Neuron (in vitro differentiated cells): Measurements from ENCODE around the gene RASAL3.
"Not testable (repeated sequence)": the region's sequence is repeated elsewhere in the genome, so short reads cannot be mapped to it uniquely, and the experiment has no call there.

Experiments used
- H2AFZ ChIP-seq: one replicate; pipeline ENCODE4 v1.6.1; 2013; ENCODE audit warnings: low read depth, mild to moderate bottlenecking, inconsistent platforms, low read length, moderate library complexity
- H3K27me3 ChIP-seq: one replicate; pipeline ENCODE4 v1.6.1; 2013; ENCODE audit warnings: low read length; ENCODE audit not compliant: insufficient read depth
- H3K36me3 ChIP-seq: one replicate; pipeline ENCODE4 v1.6.1; 2013; ENCODE audit warnings: low read length; ENCODE audit not compliant: insufficient read depth
- H3K4me1 ChIP-seq: one replicate; pipeline ENCODE4 v1.6.1; 2013; ENCODE audit warnings: low read length; ENCODE audit not compliant: insufficient read depth
- H3K4me3 ChIP-seq: 2 replicates; pipeline ENCODE4 v1.5.1; 2013; ENCODE audit warnings: mild to moderate bottlenecking, low read length, moderate library complexity
- H3K9me3 ChIP-seq: one replicate; pipeline ENCODE4 v1.6.1; 2013; ENCODE audit warnings: low read length

Gene RASAL3

GRCh38 chr19:15421721-15422260 lies 42.6 kb downstream of the RASAL3 start:
- H3K4me1 ChIP-seq: peaks cover 12% of the 10 kb centered on the region
- H3K9me3 ChIP-seq: peaks cover 12% of the 10 kb centered on the region
- no peak overlapping the region for H2AFZ ChIP-seq
- H3K36me3 ChIP-seq: peaks cover 51% of the 10 kb centered on the region
- no peaks in the 10 kb centered on the region for H3K27me3 ChIP-seq
- no peak overlapping the region for H3K4me3 ChIP-seq

- Histone ChIP-seq H3K9me3 (peaks cover 10% of the 10 kb centered on the region), H3K4me3 (no peak overlapping the region), H3K27me3 (no peaks in the 10 kb centered on the region), H3K36me3 (peaks cover 51% of the 10 kb centered on the region), H2AFZ (no peak overlapping the region), H3K4me1 (peaks cover 15% of the 10 kb centered on the region)
Observed at GRCh38 chr19:15421136-15421695, 43.1 kb downstream of the RASAL3 start.

- Histone ChIP-seq H2AFZ (no peak overlapping the region), H3K27me3 (no peaks in the 10 kb centered on the region), H3K4me3 (no peak overlapping the region), H3K4me1 (peaks cover 15% of the 10 kb centered on the region), H3K36me3 (peaks cover 48% of the 10 kb centered on the region), H3K9me3 (peaks cover 10% of the 10 kb centered on the region)
Observed at GRCh38 chr19:15419413-15420025, 44.8 kb downstream of the RASAL3 start.

- Histone ChIP-seq H3K4me3 (peak within 1 kb of the TSS; percentile 95), H2AFZ (no peak within 1 kb of the TSS), H3K27me3 (no peaks in the 10 kb centered on the region), H3K4me1 (peaks cover 15% of the 10 kb centered on the region), H3K36me3 (peaks cover 41% of the 10 kb centered on the region), H3K9me3 (peaks cover 8% of the 10 kb centered on the region)
Observed at GRCh38 chr19:15418579-15419412, 45.5 kb downstream of the RASAL3 start, which contains the start of gene AKAP8L. TSS of gene AKAP8L (minus strand) at chr19:15418988. CDS start at chr19:15418923, 65 bp downstream.

GRCh38 chr19:15418231-15418578 lies 46.1 kb downstream of the RASAL3 start:
- H3K9me3 ChIP-seq: peaks cover 2% of the 10 kb centered on the region
- no peak overlapping the region for H2AFZ ChIP-seq
- peaks cover 15% of the 10 kb centered on the region for H3K4me1 ChIP-seq
- H3K36me3 ChIP-seq: peaks cover 40% of the 10 kb centered on the region
- H3K27me3 ChIP-seq: no peaks in the 10 kb centered on the region
- H3K4me3 ChIP-seq: peak overlapping the region; percentile 95

GRCh38 chr19:15417699-15418098 lies 46.6 kb downstream of the RASAL3 start:
- H3K9me3 ChIP-seq: no peaks in the 10 kb centered on the region
- no peaks in the 10 kb centered on the region for H3K27me3 ChIP-seq
- peak overlapping the region; percentile 95 for H3K4me3 ChIP-seq
- peaks cover 15% of the 10 kb centered on the region for H3K4me1 ChIP-seq
- H2AFZ ChIP-seq: no peak overlapping the region
- H3K36me3 ChIP-seq: peaks cover 35% of the 10 kb centered on the region

GRCh38 chr19:15412832-15413231 lies 51.5 kb downstream of the RASAL3 start:
- Histone ChIP-seq H3K4me1 (peaks cover 11% of the 10 kb centered on the region), H3K27me3 (no peaks in the 10 kb centered on the region), H3K4me3 (no peak overlapping the region), H3K36me3 (peaks cover 54% of the 10 kb centered on the region), H3K9me3 (no peaks in the 10 kb centered on the region), H2AFZ (no peak overlapping the region)

GRCh38 chr19:15411351-15411750 lies 53.0 kb downstream of the RASAL3 start:
- not testable (repeated sequence) for H3K27me3 ChIP-seq, H3K9me3 ChIP-seq, H3K4me1 ChIP-seq, H3K4me3 ChIP-seq, H2AFZ ChIP-seq
- H3K36me3 ChIP-seq: peaks cover 54% of the 10 kb centered on the region

- H3K36me3 ChIP-seq: peaks cover 70% of the 10 kb centered on the region
Observed at GRCh38 chr19:15404780-15405211, 59.5 kb downstream of the RASAL3 start.

GRCh38 chr19:15404097-15404779 lies 60.1 kb downstream of the RASAL3 start:
- Histone ChIP-seq H3K4me3 (no peak overlapping the region), H3K36me3 (peaks cover 70% of the 10 kb centered on the region), H2AFZ (no peak overlapping the region), H3K27me3 (no peaks in the 10 kb centered on the region), H3K4me1 (peaks cover 6% of the 10 kb centered on the region), H3K9me3 (no peaks in the 10 kb centered on the region)

More at GRCh38 chr19:15404780-15405211, 59.5 kb downstream of the RASAL3 start:
- Histone ChIP-seq H3K9me3 (no peaks in the 10 kb centered on the region), H2AFZ (no peak overlapping the region), H3K4me3 (no peak overlapping the region), H3K4me1 (peaks cover 6% of the 10 kb centered on the region), H3K27me3 (no peaks in the 10 kb centered on the region)

- Histone ChIP-seq H3K9me3 (no peaks in the 10 kb centered on the region), H3K27me3 (no peaks in the 10 kb centered on the region), H2AFZ (no peak overlapping the region), H3K4me3 (no peak overlapping the region), H3K4me1 (peaks cover 6% of the 10 kb centered on the region), H3K36me3 (peaks cover 75% of the 10 kb centered on the region)
Observed at GRCh38 chr19:15403151-15403531, 61.2 kb downstream of the RASAL3 start.

GRCh38 chr19:15402411-15403150 lies 61.8 kb downstream of the RASAL3 start:
- no peaks in the 10 kb centered on the region for H3K27me3 ChIP-seq
- peaks cover 75% of the 10 kb centered on the region for H3K36me3 ChIP-seq
- no peak overlapping the region for H2AFZ ChIP-seq
- no peak overlapping the region for H3K4me3 ChIP-seq
- peaks cover 6% of the 10 kb centered on the region for H3K4me1 ChIP-seq
- H3K9me3 ChIP-seq: no peaks in the 10 kb centered on the region
